ENCODE measurements around the gene TGFBR1. TPM values are rescaled to one million over a fixed set of nuclear protein-coding genes. Genes with fewer than 3 reads are reported as not detected.

Gene TGFBR1
- total RNA-seq, 2 donors from 2014 or later: 8.0 to 15.4 TPM

GRCh38 chr9:99169086-99169485, 64.2 kb downstream of the TGFBR1 start:
- Histone ChIP-seq H3K36me3 (no peaks in the 10 kb centered on the region), H3K9me3 (no peaks in the 10 kb centered on the region), H3K27ac (no peak overlapping the region), H3K4me3 (no peak overlapping the region), H3K27me3 (no peaks in the 10 kb centered on the region), H3K4me1 (no peaks in the 10 kb centered on the region)
- TF ChIP-seq CTCF (IDR thresholded peaks at IDR 0.05): no peak
- no peak for DNase-seq (ENCODE audit: low spot score)

- DNase-seq (ENCODE audit: low spot score): no peak
- no peak overlapping the region for H3K4me3 ChIP-seq
- H3K9me3 ChIP-seq: no peaks in the 10 kb centered on the region
- no peaks in the 10 kb centered on the region for H3K27me3 ChIP-seq
- H3K36me3 ChIP-seq: no peaks in the 10 kb centered on the region
- no peaks in the 10 kb centered on the region for H3K4me1 ChIP-seq
- no peak for TF ChIP-seq CTCF (IDR thresholded peaks at IDR 0.05)
- H3K27ac ChIP-seq: no peak overlapping the region
Measured at GRCh38 chr9:99169982-99170761, 65.3 kb downstream of the TGFBR1 start.

GRCh38 chr9:99171225-99172123, 66.6 kb downstream of the TGFBR1 start:
- TF ChIP-seq CTCF (IDR thresholded peaks at IDR 0.05): no peak
- no peak for DNase-seq (ENCODE audit: low spot score)
- H3K9me3 ChIP-seq: no peaks in the 10 kb centered on the region
- H3K27ac ChIP-seq: no peak overlapping the region
- no peaks in the 10 kb centered on the region for H3K27me3 ChIP-seq
- no peaks in the 10 kb centered on the region for H3K4me1 ChIP-seq
- H3K4me3 ChIP-seq: no peak overlapping the region
- H3K36me3 ChIP-seq: no peaks in the 10 kb centered on the region

- DNase-seq (ENCODE audit: low spot score): no peak
- TF ChIP-seq CTCF (IDR thresholded peaks at IDR 0.05): no peak
- Histone ChIP-seq H3K36me3 (no peaks in the 10 kb centered on the region), H3K27me3 (no peaks in the 10 kb centered on the region), H3K9me3 (no peaks in the 10 kb centered on the region), H3K27ac (no peak overlapping the region), H3K4me1 (no peaks in the 10 kb centered on the region), H3K4me3 (no peak overlapping the region)
Measured at GRCh38 chr9:99172124-99173091, 67.5 kb downstream of the TGFBR1 start.

All from right atrium auricular region (tissue), 2 donors.